HL-60 (cell line): Measurements from ENCODE around the gene ZNF225.

Experiments used
- DNase-seq, 2 experiments: peaks; one replicate each; pipeline ENCODE4 v3.0.0-alpha.2; 2010 to 2020; ENCODE audit warnings: low read depth in 1 of 2, low spot score in 1 of 2
- H3K27ac ChIP-seq: fragments of 250-450 bp; sonication (Bioruptor Pico); replicated peaks from 2 replicates; pipeline ENCODE4 v1.5.1; 2020; ENCODE audit warnings: mild to moderate bottlenecking, moderate library complexity
- H3K27me3 ChIP-seq: fragments of 250-450 bp; sonication (Bioruptor Pico); 2 replicates; pipeline ENCODE4 v1.5.1; 2021; ENCODE audit warnings: mild to moderate bottlenecking, moderate library complexity; ENCODE audit not compliant: insufficient read depth, poor library complexity, severe bottlenecking
- H3K4me3 ChIP-seq: replicated peaks from 2 replicates; pipeline ENCODE4 v1.5.1; 2011; ENCODE audit warnings: mild to moderate bottlenecking, control low read depth, low read length; ENCODE audit not compliant: insufficient read depth
- CTCF ChIP-seq: IDR thresholded peaks from one replicate; pipeline ENCODE4 v1.5.1; 2011; ENCODE audit warnings: low read length, control low read depth, inconsistent platforms; ENCODE audit not compliant: insufficient read depth
- GABPA ChIP-seq: IDR thresholded peaks from 2 replicates; pipeline ENCODE4 v1.6.1; 2012; ENCODE audit warnings: low read depth
- POLR2AphosphoS5 ChIP-seq: IDR thresholded peaks from 2 replicates; pipeline ENCODE4 v1.6.1; 2012; ENCODE audit warnings: low read depth
- SPI1 ChIP-seq: IDR thresholded peaks from 2 replicates; pipeline ENCODE4 v1.6.1; 2012; ENCODE audit warnings: low read depth, mild to moderate bottlenecking, borderline replicate concordance
- long read RNA-seq: library from polyadenylated mRNA; unstranded; transcript quantifications from one replicate; pipeline ENCODE4 v2.0.0, GENCODE V29; 2020
- TF ChIP-seq, protein P1 (sequence below): IDR thresholded peaks from 2 replicates; pipeline ENCODE4 v1.6.1; 2012; ENCODE audit warnings: low read depth; ENCODE audit not compliant: insufficient replicate concordance

Gene ZNF225
- long read RNA-seq, full-length matches to known transcripts, result 6 of 11 reads
- long read RNA-seq, partial matches to known transcripts, result 0 of 11 reads
- long read RNA-seq, other reads (novel, unspliced or antisense), result 5 of 11 reads

- DNase-seq, result peak; percentile 99
- peak within 1 kb of the TSS; percentile 60 for H3K27ac ChIP-seq
- peak within 1 kb of the TSS; percentile 94 for H3K4me3 ChIP-seq
- H3K27me3 ChIP-seq, result no peaks in the 10 kb centered on the region
- TF ChIP-seq CTCF, result no peak
- peak; percentile 92 for TF ChIP-seq SPI1
- peak; percentile 79 for TF ChIP-seq GABPA
- TF ChIP-seq, protein P1, sequence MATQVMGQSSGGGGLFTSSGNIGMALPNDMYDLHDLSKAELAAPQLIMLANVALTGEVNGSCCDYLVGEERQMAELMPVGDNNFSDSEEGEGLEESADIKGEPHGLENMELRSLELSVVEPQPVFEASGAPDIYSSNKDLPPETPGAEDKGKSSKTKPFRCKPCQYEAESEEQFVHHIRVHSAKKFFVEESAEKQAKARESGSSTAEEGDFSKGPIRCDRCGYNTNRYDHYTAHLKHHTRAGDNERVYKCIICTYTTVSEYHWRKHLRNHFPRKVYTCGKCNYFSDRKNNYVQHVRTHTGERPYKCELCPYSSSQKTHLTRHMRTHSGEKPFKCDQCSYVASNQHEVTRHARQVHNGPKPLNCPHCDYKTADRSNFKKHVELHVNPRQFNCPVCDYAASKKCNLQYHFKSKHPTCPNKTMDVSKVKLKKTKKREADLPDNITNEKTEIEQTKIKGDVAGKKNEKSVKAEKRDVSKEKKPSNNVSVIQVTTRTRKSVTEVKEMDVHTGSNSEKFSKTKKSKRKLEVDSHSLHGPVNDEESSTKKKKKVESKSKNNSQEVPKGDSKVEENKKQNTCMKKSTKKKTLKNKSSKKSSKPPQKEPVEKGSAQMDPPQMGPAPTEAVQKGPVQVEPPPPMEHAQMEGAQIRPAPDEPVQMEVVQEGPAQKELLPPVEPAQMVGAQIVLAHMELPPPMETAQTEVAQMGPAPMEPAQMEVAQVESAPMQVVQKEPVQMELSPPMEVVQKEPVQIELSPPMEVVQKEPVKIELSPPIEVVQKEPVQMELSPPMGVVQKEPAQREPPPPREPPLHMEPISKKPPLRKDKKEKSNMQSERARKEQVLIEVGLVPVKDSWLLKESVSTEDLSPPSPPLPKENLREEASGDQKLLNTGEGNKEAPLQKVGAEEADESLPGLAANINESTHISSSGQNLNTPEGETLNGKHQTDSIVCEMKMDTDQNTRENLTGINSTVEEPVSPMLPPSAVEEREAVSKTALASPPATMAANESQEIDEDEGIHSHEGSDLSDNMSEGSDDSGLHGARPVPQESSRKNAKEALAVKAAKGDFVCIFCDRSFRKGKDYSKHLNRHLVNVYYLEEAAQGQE, result no peak
- TF ChIP-seq POLR2AphosphoS5, result peak; percentile 50; the same call in 1 of the 2 replicates
Observed at GRCh38 chr19:44113138-44113783, at the start of gene ZNF225. TSS of gene ZNF225 (plus strand) at chr19:44113399. CDS start at chr19:44115828, 2,429 bp downstream.

DNA sequence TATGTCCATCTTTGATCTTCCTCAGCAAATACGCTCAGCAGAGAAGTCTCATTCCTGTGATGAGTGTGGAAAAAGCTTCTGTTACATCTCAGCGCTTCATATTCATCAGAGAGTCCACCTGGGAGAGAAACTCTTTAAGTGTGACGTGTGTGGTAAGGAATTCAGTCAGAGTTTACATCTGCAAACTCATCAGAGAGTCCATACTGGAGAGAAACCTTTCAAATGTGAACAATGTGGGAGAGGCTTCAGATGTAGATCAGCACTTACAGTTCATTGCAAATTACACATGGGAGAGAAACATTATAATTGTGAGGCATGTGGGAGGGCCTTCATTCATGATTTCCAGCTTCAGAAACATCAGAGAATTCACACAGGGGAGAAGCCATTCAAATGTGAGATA, 46.9 kb upstream of the ZNF225 start:
- DNase-seq, result no peak
- TF ChIP-seq, protein P1, result no peak
- TF ChIP-seq POLR2AphosphoS5, result no peak
- no peak for TF ChIP-seq SPI1
- no peak for TF ChIP-seq GABPA
- no peak for TF ChIP-seq CTCF
- H3K4me3 ChIP-seq, result no peak overlapping the region
- H3K27me3 ChIP-seq, result no peaks in the 10 kb centered on the region
- H3K27ac ChIP-seq, result no peak overlapping the region

- DNase-seq, result no peak
- H3K27ac ChIP-seq, result no peak overlapping the region
- TF ChIP-seq GABPA (no peak), CTCF (no peak), POLR2AphosphoS5 (no peak), SPI1 (no peak)
- TF ChIP-seq, protein P1, result no peak
- no peak overlapping the region for H3K4me3 ChIP-seq
- no peaks in the 10 kb centered on the region for H3K27me3 ChIP-seq
Observed at GRCh38 chr19:44069415-44069814, 43.8 kb upstream of the ZNF225 start.
